Renal cortical epithelial cell (primary cell): ENCODE results near the gene TNRC18. TPM values are rescaled to one million over a fixed set of nuclear protein-coding genes. Genes with fewer than 3 reads are reported as not detected.
"Not testable (repeated sequence)": the region's sequence is repeated elsewhere in the genome, so short reads cannot be mapped to it uniquely, and the experiment has no call there.

ENCODE experiments used
- DNase-seq: peaks from one replicate; pipeline ENCODE4 v3.0.0-alpha.2; 2011; ENCODE audit warnings: low read depth
- total RNA-seq: library from RNA; depleted of rRNA; stranded (reverse); fragments of >200 nt; gene quantifications from 2 replicates; pipeline ENCODE4 v1.2.3, GENCODE V29; 2014

The TNRC18 gene
- total RNA-seq, 1 donor from 2014 or later, result 91.0 TPM

DNA sequence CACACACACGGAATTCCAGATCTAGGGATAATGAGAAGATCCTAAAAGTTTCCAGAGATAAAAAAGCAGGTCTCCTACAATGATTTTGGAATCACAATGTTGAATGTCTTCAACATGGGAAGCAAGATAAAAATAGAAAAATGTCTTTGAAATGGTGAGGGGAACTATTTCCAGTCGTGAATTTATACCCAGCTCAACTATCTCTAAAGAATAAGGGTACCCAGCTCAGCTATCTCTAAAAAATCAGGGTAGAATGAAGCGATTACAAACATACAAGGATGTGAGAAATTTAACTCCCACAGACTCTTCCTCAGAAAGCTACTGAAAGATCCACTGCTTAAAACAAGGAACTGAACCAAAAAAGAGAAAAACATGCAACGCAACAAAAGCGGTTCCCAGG lies 105.0 kb downstream of the TNRC18 start:
- not testable (repeated sequence) for DNase-seq

DNA sequence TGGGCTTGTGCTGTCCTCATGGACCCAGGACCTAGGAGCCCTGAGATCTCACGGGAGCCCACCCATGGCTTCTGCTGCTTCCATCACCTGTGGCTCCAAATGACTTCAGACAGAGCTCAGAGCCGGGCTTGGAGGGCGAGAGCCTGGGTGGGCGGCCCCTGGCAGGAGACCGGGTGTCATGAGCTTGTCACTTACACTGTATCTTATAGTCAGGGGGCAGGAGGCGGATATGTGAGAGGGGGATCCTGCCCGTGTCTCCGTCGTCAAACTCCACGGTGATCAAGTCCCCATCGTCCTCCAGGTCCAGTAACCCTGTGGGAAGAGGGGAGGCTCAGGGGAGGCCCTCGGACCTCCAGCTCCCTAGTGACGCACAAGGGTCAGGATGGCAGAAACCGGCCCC lies 107.9 kb downstream of the TNRC18 start:
- DNase-seq, result no peak

DNA sequence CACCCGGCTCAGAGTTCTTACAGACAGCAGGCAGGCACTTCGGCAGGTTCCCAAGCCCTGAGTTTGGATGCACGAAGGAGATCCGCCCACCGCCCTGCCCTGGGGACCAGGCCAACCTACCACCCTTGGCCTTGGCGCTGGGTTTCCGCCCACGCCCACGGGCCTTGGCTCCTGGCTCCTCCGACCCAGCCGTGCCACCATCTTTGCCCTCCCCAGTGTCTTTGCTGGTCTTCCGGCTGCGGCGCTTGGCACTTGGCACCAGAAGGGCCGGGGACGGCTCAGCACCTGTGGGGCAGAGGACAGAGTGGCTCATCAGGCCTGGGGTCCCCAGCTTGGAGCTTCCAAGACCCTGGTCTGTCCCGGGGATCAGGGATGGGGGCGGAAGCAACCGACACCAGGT lies 108.8 kb downstream of the TNRC18 start:
- no peak for DNase-seq

DNA sequence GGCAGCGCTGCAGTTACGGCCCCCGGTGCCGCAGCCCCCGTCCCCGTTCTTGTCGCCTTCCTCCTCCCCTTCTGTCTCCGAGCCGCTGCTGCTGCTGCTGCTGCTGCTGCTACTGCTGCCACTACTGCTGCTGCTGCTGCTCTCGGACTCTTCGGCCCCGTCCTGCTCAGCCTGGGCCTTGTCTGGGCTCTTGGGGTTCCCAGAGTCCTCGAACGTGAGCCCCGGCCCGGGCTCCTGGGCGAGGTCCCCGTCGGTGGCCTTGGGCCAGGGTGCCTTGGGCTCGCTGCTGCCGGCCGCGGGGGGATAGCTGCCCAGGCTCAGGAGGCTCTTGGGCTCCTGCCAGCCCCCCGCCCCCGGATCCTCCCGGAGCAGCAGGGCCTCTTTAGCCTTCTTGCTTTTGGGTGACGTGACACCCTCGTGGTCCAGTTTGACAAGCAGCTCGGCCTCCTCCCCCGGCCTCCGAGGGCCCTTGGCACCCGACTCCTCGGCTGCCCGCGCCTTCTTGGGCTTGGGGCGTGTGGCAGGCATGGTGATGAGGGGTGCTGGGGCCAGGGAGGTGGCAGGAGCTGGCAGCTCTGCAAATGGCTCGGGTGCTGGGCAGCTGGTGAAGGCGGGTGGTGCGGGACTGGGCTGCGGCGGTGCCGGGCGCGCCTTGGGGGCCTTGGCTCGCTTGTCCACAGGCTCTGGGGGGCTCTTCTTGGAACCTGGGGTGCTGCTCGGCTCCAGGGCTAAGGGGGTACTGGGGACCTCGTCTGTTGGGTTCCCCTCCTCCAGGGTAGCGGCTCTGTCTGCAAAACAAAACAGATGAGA lies 110.4 kb downstream of the TNRC18 start:
- not testable (repeated sequence) for DNase-seq

DNA sequence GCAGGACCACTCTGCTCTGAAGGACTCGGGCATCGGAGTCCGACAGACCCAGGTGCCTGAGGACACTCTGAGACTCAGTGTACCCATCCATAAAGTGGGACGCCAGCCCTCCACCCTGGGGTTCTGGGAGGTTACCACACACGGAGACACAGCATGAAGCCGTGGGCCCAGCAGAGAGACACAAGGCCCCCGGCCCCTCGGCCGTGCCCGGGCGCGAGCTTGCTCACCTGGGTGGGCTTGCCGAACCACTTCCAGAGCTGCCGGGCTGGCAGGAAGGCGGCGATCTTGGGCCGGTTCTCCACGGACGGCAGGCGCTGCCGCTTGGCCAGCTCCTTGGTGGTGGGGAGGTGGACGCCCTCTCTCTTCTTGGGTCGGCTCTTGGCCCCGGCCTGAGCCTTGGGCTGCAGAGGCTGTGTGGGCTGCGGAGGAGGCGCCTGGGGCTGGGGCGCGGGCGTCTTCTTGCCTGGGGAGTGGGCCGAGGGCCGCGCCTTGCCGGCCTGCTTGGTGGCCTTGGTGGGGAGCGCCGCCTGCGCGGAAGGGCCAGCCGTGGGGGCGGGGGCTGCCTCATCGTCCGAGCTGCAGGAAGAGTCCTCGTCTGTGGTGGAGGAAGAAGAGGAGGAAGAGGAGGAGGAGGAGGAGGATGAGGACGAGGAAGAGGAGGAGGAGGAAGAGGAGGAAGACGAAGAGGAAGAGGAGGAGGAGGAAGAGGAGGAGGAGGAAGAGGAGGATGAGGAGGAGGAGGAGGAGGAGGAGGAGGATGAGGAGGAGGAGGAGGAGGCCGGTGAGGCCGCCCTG lies 111.2 kb downstream of the TNRC18 start:
- not testable (repeated sequence) for DNase-seq

DNA sequence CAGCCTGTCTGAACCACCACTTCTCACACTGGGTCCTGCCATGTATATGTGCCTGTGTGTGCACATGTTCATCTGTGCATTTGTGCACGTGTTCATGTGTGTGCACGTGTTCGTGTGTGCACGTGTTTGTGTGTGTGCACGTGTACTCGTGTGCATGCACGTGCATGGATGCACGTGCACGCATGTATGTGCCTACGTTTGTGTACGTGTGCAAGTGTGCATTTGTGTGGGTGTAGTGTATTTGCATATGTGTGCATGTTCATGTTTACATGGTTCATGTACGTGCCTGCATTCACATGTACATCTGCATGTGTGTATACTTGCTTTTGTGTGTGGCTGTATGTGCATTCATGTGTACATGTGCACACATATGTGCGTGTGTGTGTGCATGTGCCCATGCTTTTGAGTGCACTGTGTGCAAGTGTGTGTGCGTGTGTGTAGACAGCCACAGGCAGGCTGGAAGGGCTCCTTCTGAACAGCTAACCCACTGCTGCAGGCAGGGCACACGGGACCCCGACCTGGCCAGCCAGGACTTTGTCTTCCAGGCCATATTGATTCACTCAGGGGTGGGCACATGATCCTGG lies 112.7 kb downstream of the TNRC18 start:
- DNase-seq, result no peak

DNA sequence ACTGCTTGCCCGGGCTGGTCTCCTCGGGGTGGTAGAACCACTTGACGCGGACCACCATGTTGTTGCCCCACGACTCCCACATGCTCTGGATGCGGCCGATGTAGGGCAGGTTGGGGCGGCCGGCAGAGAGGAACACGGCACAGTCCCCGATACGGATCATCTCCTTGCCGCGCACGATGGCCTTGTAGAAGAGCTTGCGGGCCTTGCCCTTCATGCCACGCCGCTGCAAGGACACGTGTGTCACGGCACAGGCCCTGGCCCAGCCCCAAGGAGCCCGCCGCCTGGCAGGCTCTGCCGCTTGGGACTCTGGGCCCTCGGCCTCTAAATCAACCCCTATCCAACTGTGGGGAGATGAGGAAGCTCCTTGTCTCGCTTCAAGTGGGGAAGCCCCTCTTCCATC lies 114.5 kb downstream of the TNRC18 start:
- DNase-seq, result no peak

DNA sequence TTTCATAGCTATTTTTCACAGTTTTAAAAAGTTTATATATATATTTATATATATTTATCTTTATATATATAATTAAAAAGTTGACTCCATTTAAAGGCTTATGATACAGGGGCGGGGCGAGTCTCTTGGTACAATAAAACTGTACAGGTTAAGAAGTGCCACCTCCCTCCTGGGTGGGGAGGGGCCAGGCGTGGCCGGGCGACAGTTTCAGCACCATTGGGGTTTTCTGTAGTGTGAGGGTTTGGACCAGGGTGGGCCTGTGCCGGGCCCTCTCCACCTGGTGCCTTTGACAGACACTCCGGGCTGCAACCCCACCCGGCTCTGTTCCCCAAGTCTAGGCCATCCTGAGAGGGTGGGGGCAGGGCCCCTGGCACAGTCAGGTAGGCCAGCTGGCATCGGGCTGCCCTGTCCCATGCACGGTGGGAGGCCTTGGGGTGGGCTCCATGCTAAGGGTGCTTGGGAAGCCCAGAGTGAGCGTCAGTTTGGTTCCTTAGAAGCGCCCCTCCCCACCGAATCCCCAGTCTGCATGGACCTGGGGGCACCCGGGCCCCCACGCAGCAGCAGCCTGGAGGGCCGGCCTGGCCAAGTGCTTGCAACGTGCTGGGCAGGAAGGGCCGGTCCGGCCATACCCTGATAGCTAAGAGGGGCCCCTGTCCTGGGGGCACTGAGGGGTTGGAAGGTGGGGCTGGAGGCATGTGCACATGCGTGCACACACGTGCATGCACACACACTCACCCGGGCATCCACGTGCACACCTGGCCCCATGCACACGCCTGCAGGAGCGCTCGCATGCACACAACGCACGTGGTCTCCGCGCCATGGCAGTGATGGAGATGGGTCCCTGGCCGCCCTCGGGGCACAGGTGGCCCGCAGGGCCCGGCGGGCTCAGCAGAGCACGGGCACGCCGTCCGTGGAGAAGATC lies 116.2 kb downstream of the TNRC18 start:
- DNase-seq, result not testable (repeated sequence)

DNA sequence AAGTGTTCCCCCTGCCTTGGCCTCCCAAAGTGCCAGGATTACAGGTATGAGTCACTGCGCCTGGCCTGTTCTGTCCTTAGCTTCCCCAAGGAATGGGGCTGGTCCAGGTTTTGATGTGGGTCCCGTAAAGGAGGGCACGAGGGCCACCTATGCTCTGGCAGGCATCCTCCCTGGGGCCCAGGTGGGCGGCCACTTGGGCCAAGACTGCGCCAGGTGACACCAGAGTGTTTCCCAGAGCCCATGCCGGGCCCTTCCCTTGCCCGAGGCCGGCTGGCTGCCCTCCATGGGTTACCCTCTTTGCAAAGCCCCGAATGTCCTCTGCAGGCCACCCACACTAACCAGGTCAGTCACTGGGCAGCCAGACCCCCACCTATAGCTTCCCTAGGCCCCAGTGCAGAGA lies 118.6 kb downstream of the TNRC18 start:
- not testable (repeated sequence) for DNase-seq

DNA sequence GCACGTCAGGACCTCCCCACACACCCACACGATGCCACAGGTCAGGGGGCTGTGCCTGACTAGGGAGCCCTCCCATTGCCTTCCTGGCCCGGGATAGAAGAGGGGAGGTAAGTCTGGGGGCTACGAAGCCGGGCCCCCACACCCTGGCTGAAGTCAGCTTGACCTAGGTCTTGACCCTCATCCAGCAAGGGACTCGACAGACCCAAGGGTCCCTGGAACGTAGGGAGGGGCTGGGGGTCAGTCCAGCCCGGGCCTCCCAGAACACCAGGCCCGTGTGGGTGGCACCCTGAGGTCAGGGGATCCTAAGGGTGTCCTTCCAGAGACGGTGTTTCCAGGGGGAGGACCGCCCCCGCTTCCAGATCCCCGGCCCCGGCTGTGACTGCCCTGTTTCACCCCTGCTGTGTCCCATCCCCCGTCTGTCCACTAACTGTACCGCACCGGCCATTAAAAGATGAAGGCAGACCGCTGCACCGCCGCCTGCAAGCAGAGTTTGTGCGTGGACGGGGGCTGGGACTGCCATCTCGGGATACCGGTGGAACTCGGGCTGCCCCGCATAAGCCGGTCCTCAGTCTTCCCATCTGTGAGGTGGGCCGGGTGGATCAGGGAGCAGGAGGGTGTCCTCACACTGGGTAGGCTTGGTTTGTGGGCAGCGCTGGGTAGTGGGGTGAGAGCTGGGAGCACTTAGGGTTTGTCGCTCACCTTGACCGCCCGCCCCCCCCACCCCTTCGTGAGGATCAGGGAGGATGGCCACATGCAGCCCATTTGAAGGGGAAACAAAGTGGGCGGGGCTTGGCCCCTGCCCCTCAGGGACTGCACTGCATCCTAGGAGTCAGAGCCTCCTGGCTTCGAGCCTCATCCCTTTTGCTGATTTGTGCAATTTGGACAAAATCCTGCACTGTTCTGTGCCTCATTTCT lies 119.8 kb downstream of the TNRC18 start:
- DNase-seq, result no peak

DNA sequence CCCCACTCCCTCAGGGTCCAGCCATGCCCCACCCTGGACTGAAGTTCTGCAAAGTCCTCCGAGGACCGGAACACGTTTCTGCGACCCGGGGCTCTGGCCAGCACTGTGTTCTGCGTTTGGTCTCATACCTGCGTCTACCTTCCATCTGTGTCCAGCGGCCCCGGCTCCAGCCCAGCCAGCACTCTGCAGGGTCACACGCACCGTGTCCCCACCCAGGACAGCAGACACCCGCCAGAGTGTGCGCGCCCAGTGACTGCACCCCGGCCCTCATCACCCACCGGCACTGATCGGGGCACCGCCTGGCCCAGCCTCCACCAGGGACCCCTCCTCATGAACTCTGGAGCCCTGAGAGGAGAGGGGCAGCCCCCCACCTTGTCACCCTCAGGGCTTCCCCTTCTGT lies 120.6 kb downstream of the TNRC18 start:
- DNase-seq, result no peak

DNA sequence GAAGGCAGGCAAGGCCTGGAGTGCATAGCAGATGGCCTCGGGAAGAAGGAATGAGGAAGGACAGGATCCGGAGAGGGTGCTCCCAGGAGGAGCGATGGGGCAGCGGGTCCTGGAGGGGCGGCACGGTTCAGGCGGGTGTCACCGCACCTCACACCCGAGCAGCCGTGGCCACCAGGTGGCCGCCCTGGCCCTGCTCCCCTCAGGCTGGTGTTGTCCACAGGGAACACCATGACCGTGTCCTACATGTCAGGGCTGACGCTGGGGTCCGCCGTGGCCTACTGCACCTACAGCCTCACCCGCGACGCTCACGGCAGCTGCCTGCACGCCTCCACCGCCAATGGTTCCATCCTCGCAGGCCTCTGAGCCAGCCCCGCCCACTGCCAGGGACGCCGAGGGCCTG lies 121.1 kb downstream of the TNRC18 start:
- DNase-seq, result no peak

DNA sequence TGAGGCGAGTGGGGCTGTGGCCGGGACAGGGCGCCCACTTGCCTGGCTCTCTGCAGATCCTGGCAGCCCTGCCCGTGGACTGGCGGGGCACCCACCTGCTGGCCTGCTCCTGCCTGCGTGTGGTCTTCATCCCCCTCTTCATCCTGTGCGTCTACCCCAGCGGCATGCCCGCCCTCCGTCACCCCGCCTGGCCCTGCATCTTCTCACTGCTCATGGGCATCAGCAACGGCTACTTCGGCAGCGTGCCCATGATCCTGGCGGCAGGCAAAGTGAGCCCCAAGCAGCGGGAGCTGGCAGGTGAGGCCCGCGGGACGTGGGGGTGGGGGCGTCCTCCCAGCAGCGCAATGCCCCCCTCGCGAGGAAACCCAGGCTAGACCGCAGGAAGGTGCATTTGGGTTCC lies 123.3 kb downstream of the TNRC18 start:
- no peak for DNase-seq

DNA sequence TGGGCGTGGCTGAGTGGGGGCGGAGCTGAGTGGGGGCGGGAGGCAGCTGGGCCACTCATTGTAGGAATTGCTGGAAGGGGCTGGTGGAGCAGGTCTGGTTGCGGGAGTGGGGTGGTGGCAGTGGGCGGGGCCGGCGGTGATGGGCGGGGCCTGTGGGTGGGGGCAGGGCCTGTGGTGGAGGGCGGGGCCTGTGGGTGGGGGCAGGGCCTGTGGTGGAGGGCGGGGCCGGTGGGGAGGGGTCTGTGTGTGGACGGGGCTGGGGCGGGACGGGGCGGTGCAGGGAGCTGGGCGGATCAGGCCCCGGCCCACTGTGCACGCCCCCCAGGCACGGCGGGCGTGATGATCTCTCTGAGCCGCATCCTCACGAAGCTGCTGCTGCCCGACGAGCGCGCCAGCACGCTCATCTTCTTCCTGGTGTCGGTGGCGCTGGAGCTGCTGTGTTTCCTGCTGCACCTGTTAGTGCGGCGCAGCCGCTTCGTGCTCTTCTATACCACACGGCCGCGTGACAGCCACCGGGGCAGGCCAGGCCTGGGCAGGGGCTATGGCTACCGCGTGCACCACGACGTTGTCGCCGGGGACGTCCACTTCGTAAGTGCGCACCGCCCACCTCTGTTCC lies 126.9 kb downstream of the TNRC18 start:
- DNase-seq, result no peak

DNA sequence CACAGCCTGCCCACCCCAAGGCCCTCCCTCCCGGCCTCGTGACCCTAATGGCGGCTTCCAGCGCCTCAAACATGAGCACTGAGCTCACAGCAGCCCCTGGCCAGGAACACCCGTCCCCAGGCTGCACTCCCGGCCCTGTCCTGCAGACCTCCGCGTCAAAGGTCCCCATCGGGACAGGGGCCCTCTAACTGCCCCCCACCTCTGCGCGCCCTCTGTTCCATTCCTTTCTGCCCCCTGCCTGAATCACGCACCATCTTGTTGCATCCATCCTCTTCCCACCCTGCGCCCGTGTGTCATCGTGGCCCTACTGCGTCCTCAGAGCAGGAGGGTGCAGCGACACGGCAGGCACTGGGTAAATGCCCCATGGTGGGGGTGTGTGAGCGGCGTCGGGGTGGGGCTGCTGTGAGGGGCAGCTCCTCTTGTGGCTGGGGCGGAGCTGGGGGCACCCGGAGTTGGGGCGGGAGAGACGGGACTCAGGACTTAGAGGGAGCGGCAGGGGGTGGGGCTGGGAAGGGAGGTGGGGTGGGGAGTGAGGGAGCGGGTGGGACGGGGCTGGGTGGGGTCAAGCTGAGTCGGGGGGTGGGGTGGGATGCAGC lies 127.5 kb downstream of the TNRC18 start:
- DNase-seq, result no peak

DNA sequence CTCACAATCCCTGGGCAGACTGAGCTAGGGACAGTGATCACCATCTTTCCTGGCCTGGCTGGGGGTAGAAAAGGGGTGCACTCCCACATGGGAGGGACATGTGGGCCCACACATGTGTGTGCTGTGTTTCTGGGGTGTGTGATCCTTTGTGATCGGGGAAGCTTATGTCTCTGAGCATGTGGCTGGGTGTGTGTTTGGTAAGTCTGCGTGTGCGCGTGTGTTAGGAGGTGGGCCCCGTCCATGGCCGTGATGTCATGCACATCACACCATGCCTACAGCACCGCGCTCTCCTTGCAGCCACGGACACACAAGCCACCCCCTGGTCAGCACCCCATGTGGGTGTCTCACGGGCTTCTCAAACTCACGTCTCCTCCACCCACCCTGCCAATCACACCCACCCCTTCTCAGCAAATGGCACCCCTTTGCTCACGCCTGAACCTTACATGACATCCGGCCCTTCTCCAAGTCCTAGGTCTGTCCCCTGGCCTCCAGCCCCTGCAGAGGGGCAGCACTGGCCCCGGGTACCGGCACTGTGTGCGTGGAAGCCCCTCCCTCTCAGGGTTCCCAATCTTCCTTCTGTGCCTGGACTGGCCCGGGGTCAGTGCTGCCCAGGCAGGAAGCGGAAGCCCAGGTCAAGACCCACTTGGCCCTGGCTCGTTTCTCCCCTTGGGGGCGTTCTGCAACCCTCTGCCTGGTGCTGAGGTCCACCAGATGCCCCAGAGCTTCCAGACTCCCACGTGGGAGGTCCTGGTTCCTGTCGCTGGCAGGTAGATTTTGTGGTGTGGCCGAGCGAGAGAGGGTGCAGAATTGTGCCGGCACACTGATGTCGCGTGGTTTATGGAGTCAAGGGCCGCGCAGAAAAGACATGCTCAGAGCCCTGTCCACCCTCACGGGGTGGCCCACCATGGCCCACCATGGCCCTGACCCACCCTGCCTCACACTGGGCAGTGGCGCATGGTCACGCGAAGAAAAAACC lies 128.3 kb downstream of the TNRC18 start:
- no peak for DNase-seq

DNA sequence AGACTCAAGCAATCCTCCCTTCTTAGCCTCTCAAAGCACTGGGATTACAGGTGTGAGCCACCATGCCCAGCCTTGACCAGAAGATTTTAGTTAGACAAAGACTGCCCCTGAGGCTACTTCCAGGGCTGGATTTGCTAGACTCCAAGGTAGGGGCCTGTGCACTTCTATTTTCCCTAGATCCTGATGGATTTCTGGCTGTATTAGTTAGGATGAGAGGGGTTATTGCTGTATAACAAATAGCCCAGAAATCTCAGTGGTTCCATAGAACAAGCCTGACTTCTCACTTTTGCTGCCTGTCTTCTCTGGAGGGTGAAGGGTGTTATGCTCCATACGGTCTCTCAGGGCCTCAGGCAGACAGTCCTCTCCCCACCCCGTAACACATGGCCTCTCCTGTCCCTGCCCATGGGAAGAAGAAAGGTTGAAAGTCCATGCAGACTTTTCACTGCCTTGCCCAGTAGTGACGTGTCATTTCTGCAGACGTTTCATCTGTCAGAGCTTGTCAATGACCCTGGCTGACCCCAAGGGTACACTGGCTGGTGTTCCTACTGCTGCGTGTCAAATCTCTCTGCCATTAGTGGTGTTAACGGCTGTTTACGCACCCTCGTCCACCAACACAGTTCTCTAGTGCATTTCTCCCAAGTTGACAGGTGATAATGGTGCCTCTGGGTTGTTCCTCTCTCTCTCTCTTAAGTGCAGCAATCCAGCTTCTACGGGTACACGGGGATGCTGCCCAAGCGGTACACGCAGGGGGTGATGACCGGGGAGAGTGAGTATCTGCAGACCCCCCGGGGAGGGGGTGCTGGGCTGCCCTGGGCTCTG lies 129.3 kb downstream of the TNRC18 start:
- DNase-seq, result no peak
